Peyer's patch (tissue), 4 donors: ENCODE data around the gene PDGFB. TPM values are rescaled to one million over a fixed set of nuclear protein-coding genes. Genes with fewer than 3 reads are reported as not detected.
A peak's percentile ranks its signal among the peaks of the same experiment; 100 is the strongest.

Experiments
- DNase-seq, 3 donors: peaks; one replicate each; pipeline ENCODE4 v3.0.0-alpha.2; 2017 to 2019
- H3K27ac ChIP-seq, 4 donors: fragments of 200-600 bp; sonication (generic); one replicate each; pipeline ENCODE4 v1.5.1; 2016 to 2019
- H3K27me3 ChIP-seq, 2 donors: fragments of 200-600 bp; sonication (generic); one replicate each; pipeline ENCODE4 v1.5.1; 2019
- H3K36me3 ChIP-seq, 3 donors: fragments of 200-600 bp; sonication (generic); one replicate each; pipeline ENCODE4 v1.5.1; 2016 to 2019
- H3K4me1 ChIP-seq, 4 donors: fragments of 200-600 bp; sonication (generic); one replicate each; pipeline ENCODE4 v1.5.1; 2016 to 2019
- H3K4me3 ChIP-seq, 4 donors: fragments of 200-600 bp; sonication (generic); 1 replicate in 3 of 4; 2 replicates in 1 of 4; pipeline ENCODE4 v1.5.1; 2016 to 2019; ENCODE audit warnings: mild to moderate bottlenecking in 1 of 4
- H3K9me3 ChIP-seq, 4 donors: fragments of 200-600 bp; sonication (generic); one replicate each; pipeline ENCODE4 v1.5.1; 2016 to 2019; ENCODE audit warnings: mild to moderate bottlenecking in 1 of 4
- CTCF ChIP-seq, 6 experiments: fragments of 450-650 bp in 4 of 6; fragments of 200-600 bp in 2 of 6; sonication (generic) in 1 of 6; IDR thresholded peaks; one replicate each; pipeline ENCODE4 v1.5.1; 2017 to 2019; ENCODE audit warnings: antibody characterized with exemption in 6 of 6, mild to moderate bottlenecking in 3 of 6, moderate library complexity in 1 of 6
- POLR2A ChIP-seq, 2 donors: fragments of 450-650 bp; IDR thresholded peaks; one replicate each; pipeline ENCODE4 v1.5.1; 2017; ENCODE audit warnings: antibody characterized with exemption in 2 of 2, mild to moderate bottlenecking in 2 of 2, moderate library complexity in 2 of 2
- total RNA-seq, 4 donors: library from RNA; depleted of rRNA; stranded (reverse); fragments of >200 nt; gene quantifications; one replicate each; pipeline ENCODE4 v1.1.0, GENCODE V29; 2016

Gene PDGFB
- total RNA-seq, 4 donors from 2014 or later, result 1.8 to 10.7 (median 3.8) TPM

GRCh38 chr22:39284983-39285382 lies 40.2 kb upstream of the PDGFB start:
- DNase-seq, result no peak
- Histone ChIP-seq H3K36me3 (no peaks in the 10 kb centered on the region), H3K27me3 (no peaks in the 10 kb centered on the region), H3K4me3 (no peak overlapping the region), H3K27ac (no peak overlapping the region), H3K9me3 (peaks cover 0 to 5% (median 0%) of the 10 kb centered on the region in 4 donors), H3K4me1 (peaks cover 0 to 9% (median 0%) of the 10 kb centered on the region in 4 donors)
- no peak for TF ChIP-seq POLR2A (IDR thresholded peaks at IDR 0.05)
- TF ChIP-seq CTCF (IDR thresholded peaks at IDR 0.05), result no peak

DNA sequence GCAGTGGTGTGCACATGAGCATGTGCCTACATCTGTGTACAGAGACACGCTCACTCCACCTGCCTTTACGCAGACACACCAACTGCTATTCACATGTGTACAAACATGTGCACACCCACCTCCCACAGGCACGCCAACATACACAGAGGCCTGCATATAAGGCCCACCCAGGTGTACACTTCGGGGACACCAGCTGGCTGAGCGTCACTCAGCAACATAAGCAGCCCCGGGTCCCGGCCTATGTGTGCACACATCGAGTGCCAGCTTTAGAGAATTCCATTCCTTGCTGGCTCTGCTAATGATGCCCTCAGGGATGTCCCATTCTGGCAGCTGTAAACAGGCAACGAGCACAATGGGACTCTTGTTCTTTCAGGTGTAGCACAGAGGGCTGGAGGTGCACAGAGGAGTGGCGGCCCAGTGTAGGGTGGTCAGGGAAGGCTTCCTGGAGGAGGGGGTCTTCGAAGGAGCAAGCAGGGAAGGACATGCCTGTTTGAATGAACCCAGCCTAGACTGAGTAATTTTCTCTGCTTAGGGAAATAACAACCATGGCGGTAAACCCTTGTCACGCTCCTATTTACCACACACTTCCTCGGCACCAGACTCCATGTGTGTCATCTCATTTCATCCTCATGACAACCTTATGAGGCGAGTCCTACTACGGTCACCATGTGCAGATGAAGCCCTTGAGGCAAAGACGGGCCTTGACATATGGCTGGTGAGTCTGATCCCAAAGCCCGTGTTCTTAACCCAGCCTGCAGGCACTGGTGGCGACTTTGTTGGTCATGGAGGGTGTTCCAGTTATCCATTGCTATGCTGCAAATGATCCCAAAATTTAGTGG lies 39.6 kb upstream of the PDGFB start:
- H3K4me3 ChIP-seq, result no peak overlapping the region
- peaks cover 0 to 5% (median 0%) of the 10 kb centered on the region in 4 donors for H3K9me3 ChIP-seq
- H3K36me3 ChIP-seq, result no peaks in the 10 kb centered on the region
- no peaks in the 10 kb centered on the region for H3K27me3 ChIP-seq
- peaks cover 0 to 9% (median 0%) of the 10 kb centered on the region in 4 donors for H3K4me1 ChIP-seq
- H3K27ac ChIP-seq, result peak overlapping the region in 2 of 4 donors; percentile 67 to 75
- no peak for DNase-seq
- TF ChIP-seq POLR2A (IDR thresholded peaks at IDR 0.05) (no peak), CTCF (IDR thresholded peaks at IDR 0.05) (no peak)

GRCh38 chr22:39283322-39284141 lies 38.8 kb upstream of the PDGFB start:
- no peaks in the 10 kb centered on the region for H3K36me3 ChIP-seq
- peak overlapping the region in 3 of 4 donors; percentile 36 to 75 (median 67) for H3K27ac ChIP-seq
- peaks cover 0 to 5% (median 0%) of the 10 kb centered on the region in 4 donors for H3K9me3 ChIP-seq
- peak in 1 of 3 donors; percentile 53 for DNase-seq
- H3K4me1 ChIP-seq, result peaks cover 0 to 9% (median 0%) of the 10 kb centered on the region in 4 donors
- H3K27me3 ChIP-seq, result no peaks in the 10 kb centered on the region
- TF ChIP-seq CTCF (IDR thresholded peaks at IDR 0.05) (no peak), POLR2A (IDR thresholded peaks at IDR 0.05) (no peak)
- no peak overlapping the region for H3K4me3 ChIP-seq

- peaks cover 0 to 5% (median 0%) of the 10 kb centered on the region in 4 donors for H3K9me3 ChIP-seq
- no peaks in the 10 kb centered on the region for H3K27me3 ChIP-seq
- peak overlapping the region; percentile 36 to 75 (median 60) for H3K27ac ChIP-seq
- no peak overlapping the region for H3K4me3 ChIP-seq
- no peak for DNase-seq
- no peaks in the 10 kb centered on the region for H3K36me3 ChIP-seq
- peaks cover 0 to 9% (median 0%) of the 10 kb centered on the region in 4 donors for H3K4me1 ChIP-seq
- TF ChIP-seq POLR2A (IDR thresholded peaks at IDR 0.05) (no peak), CTCF (IDR thresholded peaks at IDR 0.05) (no peak)
These were observed 38.0 kb upstream of the PDGFB start for GRCh38 chr22:39282645-39283321.

DNA sequence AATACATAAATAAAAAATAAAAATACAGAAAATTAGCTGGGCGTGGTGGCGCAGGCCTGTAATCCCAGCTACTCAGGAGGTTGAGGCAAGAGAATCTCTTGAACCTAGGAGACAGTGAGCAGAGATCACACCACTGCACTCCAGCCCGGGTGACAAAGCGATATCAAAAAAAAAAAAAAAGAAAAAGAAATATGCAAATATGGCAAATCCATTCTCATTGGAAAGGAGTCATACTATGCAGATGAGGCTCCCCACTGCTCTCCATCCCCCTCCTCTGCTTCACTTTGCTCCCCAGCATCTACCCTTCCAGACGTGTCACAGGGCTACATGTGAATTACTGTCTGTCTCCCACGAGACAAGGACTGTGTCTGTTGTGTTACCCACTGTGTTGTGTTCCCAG lies 36.3 kb upstream of the PDGFB start:
- peaks cover 0 to 9% (median 0%) of the 10 kb centered on the region in 4 donors for H3K4me1 ChIP-seq
- peak overlapping the region in 1 of 4 donors; percentile 25 for H3K27ac ChIP-seq
- no peaks in the 10 kb centered on the region for H3K36me3 ChIP-seq
- DNase-seq, result no peak
- H3K4me3 ChIP-seq, result no peak overlapping the region
- H3K27me3 ChIP-seq, result no peaks in the 10 kb centered on the region
- peaks cover 0 to 5% (median 2%) of the 10 kb centered on the region in 4 donors for H3K9me3 ChIP-seq
- no peak for TF ChIP-seq CTCF (IDR thresholded peaks at IDR 0.05)
- TF ChIP-seq POLR2A (IDR thresholded peaks at IDR 0.05), result no peak
